CD14-positive monocyte (primary cell): ENCODE data around the gene LAYN. TPM values are rescaled to one million over a fixed set of nuclear protein-coding genes. Genes with fewer than 3 reads are reported as not detected.

Source experiments
- DNase-seq, 3 donors: peaks; one replicate each; pipeline ENCODE4 v3.0.0-alpha.2; 2011 to 2022
- H2AFZ ChIP-seq: 2 replicates; pipeline ENCODE4 v1.6.0; 2012; ENCODE audit warnings: mild to moderate bottlenecking, low read depth, low read length, inconsistent platforms; ENCODE audit not compliant: insufficient read depth, poor library complexity, severe bottlenecking
- H3K27ac ChIP-seq, 2 donors: 1 replicate in 1 of 2; 2 replicates in 1 of 2; pipeline ENCODE4 v1.5.1; 2012 to 2013; ENCODE audit warnings: low read length in 2 of 2, control low read depth in 1 of 2, inconsistent platforms in 1 of 2, low read depth in 1 of 2, mild to moderate bottlenecking in 1 of 2
- H3K27me3 ChIP-seq, 2 donors: one replicate each; pipeline versions ENCODE4 v1.6.0 to v1.6.1; 2011 to 2013; ENCODE audit warnings: low read length in 2 of 2; ENCODE audit not compliant: control insufficient read depth in 2 of 2, insufficient read depth in 2 of 2
- H3K36me3 ChIP-seq, 2 donors: replicated peaks in 1 of 2; 1 replicate in 1 of 2; 2 replicates in 1 of 2; pipeline versions ENCODE4 v1.5.1 to v1.6.1; 2012 to 2013; ENCODE audit warnings: low read length in 2 of 2, control low read depth in 1 of 2, inconsistent platforms in 1 of 2, mild to moderate bottlenecking in 1 of 2; ENCODE audit not compliant: insufficient read depth in 2 of 2, control insufficient read depth in 1 of 2
- H3K4me1 ChIP-seq, 2 donors: 1 replicate in 1 of 2; 2 replicates in 1 of 2; pipeline versions ENCODE4 v1.5.1 to v1.6.1; 2012 to 2013; ENCODE audit warnings: low read length in 2 of 2, control low read depth in 1 of 2, inconsistent platforms in 1 of 2, mild to moderate bottlenecking in 1 of 2, moderate library complexity in 1 of 2; ENCODE audit not compliant: insufficient read depth in 2 of 2, control insufficient read depth in 1 of 2
- H3K4me2 ChIP-seq: replicated peaks from 2 replicates; pipeline ENCODE3; 2012; ENCODE audit warnings: low read length, moderate library complexity, mild to moderate bottlenecking; ENCODE audit not compliant: poor library complexity, severe bottlenecking; ENCODE audit errors: extremely low read depth
- H3K4me3 ChIP-seq, 3 experiments: fragments of 200-600 bp in 1 of 3; sonication (generic) in 1 of 3; replicated peaks in 1 of 3; 1 replicate in 2 of 3; 2 replicates in 1 of 3; pipeline ENCODE4 v1.5.1; 2011 to 2013; ENCODE audit warnings: low read length in 3 of 3, mild to moderate bottlenecking in 3 of 3, control low read depth in 2 of 3, low read depth in 2 of 3, inconsistent platforms in 1 of 3, moderate library complexity in 1 of 3
- H3K79me2 ChIP-seq: 2 replicates; pipeline ENCODE4 v1.6.0; 2012; ENCODE audit warnings: mild to moderate bottlenecking, control low read depth, inconsistent platforms, low read length, moderate library complexity; ENCODE audit not compliant: insufficient read depth
- H3K9ac ChIP-seq: 2 replicates; pipeline ENCODE4 v1.6.0; 2017; ENCODE audit warnings: low read length, mild to moderate bottlenecking; ENCODE audit not compliant: insufficient read depth, poor library complexity, severe bottlenecking
- H3K9me3 ChIP-seq, 2 donors: replicated peaks in 1 of 2; 1 replicate in 1 of 2; 2 replicates in 1 of 2; pipeline versions ENCODE4 v1.5.1 to v1.6.1; 2012 to 2013; ENCODE audit warnings: low read length in 2 of 2, control low read depth in 1 of 2; ENCODE audit not compliant: control insufficient read depth in 1 of 2, insufficient read depth in 1 of 2
- H4K20me1 ChIP-seq: 2 replicates; pipeline ENCODE4 v1.6.0; 2012; ENCODE audit warnings: mild to moderate bottlenecking, low read length, control low read depth, moderate library complexity; ENCODE audit not compliant: insufficient read depth
- H3K27ac Mint-ChIP-seq, 7 donors: one replicate each; pipeline ENCODE4 v1.8.0; 2020; ENCODE audit warnings: mild to moderate bottlenecking in 7 of 7, mixed read lengths in 7 of 7, moderate library complexity in 6 of 7, inconsistent platforms in 2 of 7
- H3K27me3 Mint-ChIP-seq, 3 donors: one replicate each; pipeline ENCODE4 v1.8.0; 2021 to 2022; ENCODE audit warnings: low read depth in 3 of 3, mild to moderate bottlenecking in 3 of 3, mixed read lengths in 3 of 3, moderate library complexity in 3 of 3, inconsistent platforms in 1 of 3
- H3K36me3 Mint-ChIP-seq, 2 donors: one replicate each; pipeline ENCODE4 v1.8.0; 2020; ENCODE audit warnings: mixed read lengths in 2 of 2, inconsistent platforms in 1 of 2, mild to moderate bottlenecking in 1 of 2
- H3K4me1 Mint-ChIP-seq: one replicate; pipeline ENCODE4 v1.8.0; 2020; ENCODE audit warnings: mild to moderate bottlenecking, mixed read lengths
- H3K4me3 Mint-ChIP-seq, 2 donors: one replicate each; pipeline ENCODE4 v1.8.0; 2020; ENCODE audit warnings: mild to moderate bottlenecking in 2 of 2, mixed read lengths in 2 of 2, moderate library complexity in 1 of 2
- H3K9me3 Mint-ChIP-seq, 7 donors: one replicate each; pipeline ENCODE4 v1.8.0; 2020 to 2022; ENCODE audit warnings: mixed read lengths in 7 of 7, mild to moderate bottlenecking in 6 of 7, moderate library complexity in 6 of 7, inconsistent platforms in 2 of 7
- CTCF ChIP-seq: fragments of 200-600 bp; IDR thresholded peaks from one replicate; pipeline ENCODE4 v1.8.0; 2022; ENCODE audit warnings: antibody characterized with exemption, mild to moderate bottlenecking
- WGBS: methylation state at CpG from one replicate; pipeline ENCODE4 v1.1.5; 2013; ENCODE audit warnings: missing lambda C conversion rate; ENCODE audit not compliant: insufficient coverage; 5-methylcytosine and 5-hydroxymethylcytosine counted together
- intact Hi-C, 2 donors: fragments of 100-400 bp; cut with micrococcal nuclease; formaldehyde crosslinking; loops; one replicate each; pipeline versions ENCODE4 v1.15.0 to v1.15.1; 2023
- polyA plus RNA-seq, 3 donors: library from polyadenylated mRNA; depleted of rRNA in 1 of 3; unstranded in 2 of 3; stranded (reverse) in 1 of 3; fragments of 300-500 nt in 2 of 3; fragments of >200 nt in 1 of 3; fragmentation: Illumina TruSeq in 2 of 3; gene quantifications; 1 replicate in 2 of 3; 2 replicates in 1 of 3; pipeline ENCODE4 v1.2.3, GENCODE V29; 2012 to 2021

LAYN gene
- polyA plus RNA-seq, 3 donors: not detected

DNA sequence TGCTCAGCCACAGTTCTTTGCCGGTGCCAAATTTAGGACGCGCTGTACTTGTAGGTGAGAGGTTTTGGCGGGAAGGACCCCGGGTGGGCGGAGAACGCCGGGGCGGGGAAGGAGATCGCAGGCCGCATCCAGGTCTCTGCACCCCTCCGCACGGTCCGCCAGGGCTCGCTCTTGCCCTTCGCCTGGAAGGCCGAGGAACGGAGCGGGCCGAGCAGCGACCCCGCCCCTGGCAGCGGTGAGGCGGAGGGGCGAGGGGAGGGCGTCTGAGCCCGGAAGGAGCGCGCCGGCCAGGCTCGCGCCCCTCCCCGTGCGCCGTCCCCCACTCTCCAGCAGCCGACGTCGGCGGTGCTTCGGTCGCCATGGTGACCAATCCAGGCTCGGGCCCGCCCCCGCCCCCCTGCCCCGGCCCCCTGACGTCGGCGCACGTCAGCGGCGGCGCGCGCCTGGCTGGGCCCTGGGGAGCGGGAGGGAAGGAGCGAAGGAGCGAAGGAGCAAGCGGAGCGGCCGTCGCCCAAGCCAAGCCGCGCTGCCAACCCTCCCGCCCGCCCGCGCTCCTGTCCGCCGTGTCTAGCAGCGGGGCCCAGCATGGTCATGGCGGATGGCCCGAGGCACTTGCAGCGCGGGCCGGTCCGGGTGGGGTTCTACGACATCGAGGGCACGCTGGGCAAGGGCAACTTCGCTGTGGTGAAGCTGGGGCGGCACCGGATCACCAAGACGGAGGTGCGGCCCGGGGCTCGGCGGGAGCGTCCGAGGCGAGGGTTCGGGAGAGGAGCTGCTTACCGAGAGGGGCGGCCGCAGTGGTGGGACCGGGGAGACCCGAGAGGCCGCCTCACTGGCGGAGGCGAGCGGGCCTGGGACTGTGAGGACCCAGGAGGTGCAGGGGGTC is 61.7 kb downstream of the LAYN start, which contains the start of gene SIK2:
SIK2 (plus strand) TSS at position 471 of the 886 bp plus-strand sequence; CDS start at position 586, 115 bp downstream.
- peak within 1 kb of the TSS; percentile 71 to 98 (median 81) for H3K4me3 ChIP-seq
- under 1% methylated on average over 92 of the region's 100 CpGs for WGBS
- intact Hi-C loops: loop anchor here (5.0 kb wide), 2 partner anchors 175 to 240 kb away; no protein-coding TSS in a partner anchor
- no peaks in the 10 kb centered on the region for H3K9me3 Mint-ChIP-seq
- peaks cover 17 to 26% of the 10 kb centered on the region in 2 donors for H3K4me1 ChIP-seq
- peak; percentile 85 to 94 (median 90) for DNase-seq
- peaks cover 29% of the 10 kb centered on the region for H3K4me1 Mint-ChIP-seq
- H3K9me3 ChIP-seq: no peaks in the 10 kb centered on the region
- H3K9ac ChIP-seq: peak within 1 kb of the TSS; percentile 95
- H3K36me3 ChIP-seq: no peaks in the 10 kb centered on the region
- H3K27ac Mint-ChIP-seq: peak within 1 kb of the TSS; percentile 92 to 96 (median 95)
- peak within 1 kb of the TSS; percentile 88 to 94 for H3K27ac ChIP-seq
- no peaks in the 10 kb centered on the region for H3K36me3 Mint-ChIP-seq
- TF ChIP-seq CTCF: peak; percentile 81
- peaks cover 38% of the 10 kb centered on the region for H4K20me1 ChIP-seq
- H3K27me3 Mint-ChIP-seq: peaks cover 0 to 1% (median 0%) of the 10 kb centered on the region in 3 donors
- H3K27me3 ChIP-seq: no peaks in the 10 kb centered on the region
- peaks cover 47% of the 10 kb centered on the region for H3K79me2 ChIP-seq
- peak within 1 kb of the TSS; percentile 94 to 97 for H3K4me3 Mint-ChIP-seq
- peak within 1 kb of the TSS; percentile 86 for H3K4me2 ChIP-seq
- peak within 1 kb of the TSS; percentile 73 for H2AFZ ChIP-seq

DNA sequence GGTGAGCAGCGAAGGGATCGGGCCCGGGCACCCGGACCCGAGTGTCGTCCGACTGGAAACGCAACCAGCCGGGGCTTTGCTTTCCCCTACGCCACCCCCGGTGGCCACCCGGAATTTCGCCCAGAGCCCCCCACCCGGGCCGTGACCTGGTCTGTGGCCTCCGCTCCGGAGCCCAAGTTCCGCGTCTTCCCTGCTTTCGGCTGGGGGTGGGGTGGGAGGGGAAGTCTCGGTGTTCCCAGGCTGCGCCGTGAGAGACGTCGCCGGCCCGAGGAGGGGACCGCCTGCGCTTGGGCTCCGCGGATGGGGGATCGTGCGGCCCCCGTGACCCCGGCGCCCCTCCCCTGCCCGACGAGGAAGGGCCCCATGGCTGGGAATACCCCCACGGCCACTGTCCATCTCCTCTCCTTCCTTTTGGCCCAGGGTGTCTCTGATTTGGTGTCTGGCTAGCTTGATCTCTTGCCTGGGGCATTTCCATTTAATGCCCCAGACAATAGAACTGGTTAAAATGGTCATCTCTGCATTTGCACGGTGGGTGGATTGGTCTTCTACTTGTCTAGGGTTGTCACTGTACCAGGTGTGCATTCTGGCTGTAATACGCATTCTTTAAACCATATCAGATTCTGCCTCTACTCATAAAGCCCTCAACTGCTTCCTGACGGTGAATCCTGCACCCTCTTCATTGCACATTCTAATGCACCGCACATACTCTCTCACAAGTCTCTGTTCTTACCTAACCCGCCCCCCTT is 62.5 kb downstream of the LAYN start:
- Mint-ChIP-seq H3K27ac (peak overlapping the region; percentile 92 to 96 (median 95)), H3K4me3 (peak overlapping the region; percentile 94 to 97), H3K9me3 (no peaks in the 10 kb centered on the region), H3K4me1 (peaks cover 27% of the 10 kb centered on the region), H3K36me3 (no peaks in the 10 kb centered on the region), H3K27me3 (peaks cover 0 to 1% (median 0%) of the 10 kb centered on the region in 3 donors)
- WGBS: 0% methylated on average over 30 of the region's 44 CpGs
- intact Hi-C loops: loop anchor here (5.0 kb wide), 2 partner anchors 174 to 239 kb away; no protein-coding TSS in a partner anchor
- no peak for TF ChIP-seq CTCF
- peak; percentile 35 to 61 (median 47) for DNase-seq
- Histone ChIP-seq H3K4me2 (peak overlapping the region; percentile 86), H3K36me3 (no peaks in the 10 kb centered on the region), H3K4me1 (peaks cover 17 to 26% of the 10 kb centered on the region in 2 donors), H3K27me3 (no peaks in the 10 kb centered on the region), H3K79me2 (peaks cover 55% of the 10 kb centered on the region), H3K27ac (peak overlapping the region; percentile 88 to 94), H4K20me1 (peaks cover 46% of the 10 kb centered on the region), H3K9ac (peak overlapping the region; percentile 95), H2AFZ (peak overlapping the region; percentile 73), H3K4me3 (peak overlapping the region; percentile 71 to 98 (median 81)), H3K9me3 (no peaks in the 10 kb centered on the region)
